H9 (cell line): ENCODE data around the gene SIGMAR1. TPM values are rescaled to one million over a fixed set of nuclear protein-coding genes. Genes with fewer than 3 reads are reported as not detected.
A peak's percentile ranks its signal among the peaks of the same experiment; 100 is the strongest.

ENCODE experiments used
- DNase-seq: peaks from one replicate; pipeline ENCODE4 v3.0.0-alpha.2; 2017
- H2AFZ ChIP-seq: one replicate; pipeline ENCODE4 v1.6.1; 2013; ENCODE audit warnings: mild to moderate bottlenecking, low read length, control low read depth, moderate library complexity
- H2AK5ac ChIP-seq: 2 replicates; pipeline ENCODE4 v1.6.1; 2013; ENCODE audit warnings: low read length, control low read depth, mixed read lengths; ENCODE audit not compliant: insufficient read length
- H2BK120ac ChIP-seq: one replicate; pipeline ENCODE4 v1.6.1; 2013; ENCODE audit warnings: low read depth, mild to moderate bottlenecking, low read length, control low read depth, inconsistent platforms; ENCODE audit not compliant: poor library complexity, severe bottlenecking
- H2BK12ac ChIP-seq: 2 replicates; pipeline ENCODE4 v1.6.1; 2013; ENCODE audit warnings: low read length, control low read depth, mixed read lengths, low read depth; ENCODE audit not compliant: insufficient read length
- H2BK15ac ChIP-seq: 2 replicates; pipeline ENCODE4 v1.6.1; 2013; ENCODE audit warnings: low read depth, low read length, control low read depth
- H2BK20ac ChIP-seq: one replicate; pipeline ENCODE4 v1.6.1; 2013; ENCODE audit warnings: low read depth, mild to moderate bottlenecking, low read length, control low read depth, inconsistent platforms; ENCODE audit not compliant: poor library complexity, severe bottlenecking
- H2BK5ac ChIP-seq: 2 replicates; pipeline ENCODE4 v1.6.1; 2013; ENCODE audit warnings: low read length, control low read depth, mixed read lengths; ENCODE audit not compliant: insufficient read length
- H3K14ac ChIP-seq: 2 replicates; pipeline ENCODE4 v1.6.1; 2013; ENCODE audit warnings: low read length, control low read depth; ENCODE audit not compliant: insufficient read depth
- H3K18ac ChIP-seq: 2 replicates; pipeline ENCODE4 v1.6.1; 2013; ENCODE audit warnings: low read depth, mild to moderate bottlenecking, mixed read lengths, low read length, control low read depth; ENCODE audit not compliant: insufficient read length
- H3K23ac ChIP-seq: 2 replicates; pipeline ENCODE4 v1.6.1; 2013; ENCODE audit warnings: low read length, control low read depth, mixed read lengths, low read depth; ENCODE audit not compliant: insufficient read length
- H3K23me2 ChIP-seq: 2 replicates; pipeline ENCODE4 v1.6.1; 2013; ENCODE audit warnings: low read depth, mild to moderate bottlenecking, mixed read lengths, low read length, control low read depth; ENCODE audit not compliant: insufficient read length, poor library complexity, severe bottlenecking
- H3K27ac ChIP-seq: 2 replicates; pipeline ENCODE4 v1.5.1; 2013; ENCODE audit warnings: low read length, control low read depth, mixed read lengths, low read depth; ENCODE audit not compliant: insufficient read length
- H3K27me3 ChIP-seq: 2 replicates; pipeline ENCODE4 v1.6.1; 2013; ENCODE audit warnings: low read length, control low read depth, inconsistent platforms; ENCODE audit not compliant: insufficient read depth
- H3K4ac ChIP-seq: 2 replicates; pipeline ENCODE4 v1.6.1; 2013; ENCODE audit warnings: low read depth, mild to moderate bottlenecking, control low read depth, inconsistent platforms, low read length, moderate library complexity
- H3K4me1 ChIP-seq: 2 replicates; pipeline ENCODE4 v1.6.1; 2013; ENCODE audit warnings: low read length, control low read depth, inconsistent platforms; ENCODE audit not compliant: insufficient read depth
- H3K4me2 ChIP-seq: 2 replicates; pipeline ENCODE4 v1.6.1; 2013; ENCODE audit warnings: low read length, control low read depth, mixed read lengths; ENCODE audit not compliant: insufficient read length, insufficient read depth
- H3K56ac ChIP-seq: 2 replicates; pipeline ENCODE4 v1.6.1; 2013; ENCODE audit warnings: low read depth, mild to moderate bottlenecking, mixed read lengths, low read length, control low read depth; ENCODE audit not compliant: insufficient read length
- H3K79me1 ChIP-seq: 2 replicates; pipeline ENCODE4 v1.6.1; 2013; ENCODE audit warnings: low read depth, mild to moderate bottlenecking, moderate library complexity, low read length, control low read depth, inconsistent platforms; ENCODE audit not compliant: insufficient read depth, poor library complexity, severe bottlenecking
- H3K79me2 ChIP-seq: 2 replicates; pipeline ENCODE4 v1.6.1; 2013; ENCODE audit warnings: low read length, control low read depth, inconsistent platforms; ENCODE audit not compliant: insufficient read depth
- H3K9ac ChIP-seq: 2 replicates; pipeline ENCODE4 v1.6.1; 2013; ENCODE audit warnings: low read length, control low read depth, mixed read lengths; ENCODE audit not compliant: insufficient read length; ENCODE audit errors: extremely low read depth
- H3K9me3 ChIP-seq: one replicate; pipeline ENCODE4 v1.6.1; 2013; ENCODE audit warnings: low read depth, low read length, inconsistent platforms; ENCODE audit not compliant: control insufficient read depth
- H3T11ph ChIP-seq: one replicate; pipeline ENCODE4 v1.6.1; 2013; ENCODE audit warnings: mild to moderate bottlenecking, low read length, control low read depth, inconsistent platforms
- H4K20me1 ChIP-seq: one replicate; pipeline ENCODE4 v1.6.1; 2013; ENCODE audit not compliant: control insufficient read depth, insufficient read length, insufficient read depth
- H4K5ac ChIP-seq: 2 replicates; pipeline ENCODE4 v1.6.1; 2013; ENCODE audit warnings: low read depth, mild to moderate bottlenecking, mixed read lengths, low read length, control low read depth; ENCODE audit not compliant: insufficient read length
- H4K8ac ChIP-seq: replicated peaks from 2 replicates; pipeline ENCODE4 v1.6.1; 2013; ENCODE audit warnings: low read length, control low read depth, mixed read lengths, low read depth; ENCODE audit not compliant: insufficient read length
- H4K91ac ChIP-seq: 2 replicates; pipeline ENCODE4 v1.6.1; 2013; ENCODE audit warnings: low read depth, mild to moderate bottlenecking, moderate library complexity, mixed read lengths, low read length, control low read depth; ENCODE audit not compliant: insufficient read length
- H3K27ac Mint-ChIP-seq, 3 experiments: 2 replicates in 2 of 3; 3 replicates in 1 of 3; pipeline ENCODE4 v1.8.0; 2020 to 2021; ENCODE audit warnings: mixed read lengths in 3 of 3, mild to moderate bottlenecking in 1 of 3, moderate library complexity in 1 of 3
- H3K27me3 Mint-ChIP-seq: 2 replicates; pipeline ENCODE4 v1.8.0; 2021; ENCODE audit warnings: low read depth, mild to moderate bottlenecking, moderate library complexity, mixed read lengths
- H3K36me3 Mint-ChIP-seq, 3 experiments: 2 replicates in 2 of 3; 3 replicates in 1 of 3; pipeline ENCODE4 v1.8.0; 2020 to 2021; ENCODE audit warnings: low read depth in 3 of 3, mixed read lengths in 3 of 3; ENCODE audit not compliant: insufficient read depth in 1 of 3
- H3K4me1 Mint-ChIP-seq, 2 experiments: 2 replicates each; pipeline ENCODE4 v1.8.0; 2020; ENCODE audit warnings: mixed read lengths in 2 of 2
- H3K4me3 Mint-ChIP-seq, 2 experiments: 2 replicates in 1 of 2; 3 replicates in 1 of 2; pipeline ENCODE4 v1.8.0; 2020 to 2021; ENCODE audit warnings: mild to moderate bottlenecking in 2 of 2, mixed read lengths in 2 of 2, moderate library complexity in 1 of 2
- H3K9me3 Mint-ChIP-seq, 2 experiments: 2 replicates in 1 of 2; 3 replicates in 1 of 2; pipeline ENCODE4 v1.8.0; 2020; ENCODE audit warnings: mild to moderate bottlenecking in 2 of 2, mixed read lengths in 2 of 2, moderate library complexity in 1 of 2
- CTCF ChIP-seq: fragments of 200-600 bp; sonication (generic); conservative IDR thresholded peaks from 3 replicates; pipeline ENCODE4 v1.8.0; 2021; ENCODE audit warnings: antibody characterized with exemption, mild to moderate bottlenecking
- WGBS: extraction: QIAGEN DNeasy Blood & Tissue Kit; methylation state at CpG from one replicate; pipeline ENCODE4 v1.1.7; 2013; ENCODE audit warnings: missing lambda C conversion rate, low lambda C conversion rate, mixed read lengths; ENCODE audit not compliant: insufficient read length; ENCODE audit errors: extremely low coverage; 5-methylcytosine and 5-hydroxymethylcytosine counted together
- total RNA-seq: library from RNA; stranded (reverse); gene quantifications from 2 replicates; pipeline ENCODE4 v1.2.1, GENCODE V29; 2021

SIGMAR1 gene
- total RNA-seq, 1 experiment from 2014 or later, result 68.3 TPM

- Histone ChIP-seq H4K8ac (no peak overlapping the region), H3K23me2 (peaks cover 11% of the 10 kb centered on the region), H3K23ac (no peak overlapping the region), H2BK120ac (no peak overlapping the region), H3K4me1 (peaks cover 4% of the 10 kb centered on the region; the same call in 1 of the 2 replicates), H3K56ac (no peak overlapping the region), H2BK12ac (no peak overlapping the region), H3K9me3 (no peaks in the 10 kb centered on the region), H4K5ac (no peak overlapping the region), H3K79me1 (no peaks in the 10 kb centered on the region), H2AK5ac (no peak overlapping the region), H4K20me1 (no peaks in the 10 kb centered on the region), H3K79me2 (no peaks in the 10 kb centered on the region; the same call in 1 of the 2 replicates), H4K91ac (no peak overlapping the region), H3K4me2 (no peak overlapping the region), H3K9ac (no peak overlapping the region), H2AFZ (no peak overlapping the region), H2BK20ac (no peak overlapping the region), H3K27ac (no peak overlapping the region), H2BK5ac (no peak overlapping the region), H3K27me3 (peaks cover 5% of the 10 kb centered on the region), H3K14ac (no peak overlapping the region), H3K18ac (no peak overlapping the region), H2BK15ac (no peak overlapping the region), H3K4ac (no peak overlapping the region), H3T11ph (no peak overlapping the region)
- Mint-ChIP-seq H3K27me3 (peaks cover 34% of the 10 kb centered on the region), H3K36me3 (peaks cover 2 to 15% (median 10%) of the 10 kb centered on the region in 3 experiments; a peak in 6 of 7 replicates), H3K4me1 (peaks cover 20 to 31% of the 10 kb centered on the region in 2 experiments), H3K27ac (peak overlapping the region in 1 of 3 experiments; percentile 43; a peak in 1 of 7 replicates), H3K4me3 (peak overlapping the region; percentile 47 to 67; a peak in 4 of 5 replicates), H3K9me3 (no peaks in the 10 kb centered on the region; a peak in 1 of 5 replicates)
- TF ChIP-seq CTCF, result no peak
- WGBS, result no CpG with 5 or more reads among the region's 14 CpGs
- DNase-seq, result no peak
These were observed 2.0 kb downstream of the SIGMAR1 start for GRCh38 chr9:34635556-34635955.
